ENCODE measurements around the gene MAN1B1.

Gene MAN1B1

GRCh38 chr9:137095664-137096517 lies 9.1 kb downstream of the MAN1B1 start:
- Histone ChIP-seq H3K36me3 (ENCODE audit: low read depth) (peaks cover 69% of the 10 kb centered on the region), H3K4me3 (ENCODE audit: severe bottlenecking) (no peak overlapping the region), H3K27me3 (ENCODE audit: insufficient read depth, poor library complexity, severe bottlenecking) (no peaks in the 10 kb centered on the region), H3K9me3 (ENCODE audit: severe bottlenecking) (no peaks in the 10 kb centered on the region), H3K27ac (ENCODE audit: poor library complexity, severe bottlenecking) (no peak overlapping the region), H3K4me1 (ENCODE audit: insufficient read depth, poor library complexity, severe bottlenecking) (no peaks in the 10 kb centered on the region)
- DNase-seq (ENCODE audit: low spot score) (no peak), ATAC-seq (ENCODE audit: low read depth) (peak; percentile 50; the same call in 2 of the 3 replicates)
- peak; percentile 13 for TF ChIP-seq CTCF (IDR thresholded peaks at IDR 0.05; ENCODE audit: poor library complexity, severe bottlenecking)

DNA sequence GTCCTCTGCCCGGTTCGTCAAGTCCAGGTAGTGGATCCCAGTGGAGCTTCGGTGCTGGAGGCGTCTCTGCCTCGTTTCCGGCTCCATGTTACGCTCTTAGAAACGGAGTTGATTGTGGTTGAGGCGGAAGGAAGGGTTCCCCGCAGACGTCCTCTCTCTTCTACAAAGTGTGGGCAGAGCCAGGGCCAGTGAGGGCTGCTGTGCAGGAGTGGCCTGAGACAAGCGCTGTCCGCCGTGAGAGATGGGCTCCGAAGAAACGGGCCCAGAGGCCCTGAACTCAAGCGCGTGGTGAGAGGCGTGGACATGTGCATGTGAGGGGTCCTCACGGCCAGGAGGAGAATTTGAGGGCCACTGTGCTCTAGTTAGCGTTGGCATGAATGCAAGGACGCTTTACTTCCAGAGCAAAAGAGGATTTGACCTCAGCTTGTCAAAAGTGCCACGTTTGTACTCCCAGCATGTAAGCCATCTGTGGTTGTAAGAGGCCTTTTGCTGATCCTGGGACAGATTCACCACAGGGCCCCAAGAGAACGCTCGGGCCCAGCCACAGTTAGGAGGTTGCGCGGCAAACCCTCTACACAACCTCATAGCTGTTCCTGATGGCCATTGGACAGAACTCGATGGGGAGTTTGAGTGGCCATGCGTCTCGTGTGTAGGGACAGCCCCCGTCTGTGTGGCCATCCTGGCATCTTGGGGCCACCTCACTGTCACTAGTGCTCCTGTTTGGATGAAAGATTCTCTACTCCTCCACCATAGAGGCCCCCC lies 10.2 kb downstream of the MAN1B1 start:
- DNase-seq (ENCODE audit: low spot score) (no peak), ATAC-seq (ENCODE audit: low read depth) (no peak)
- Histone ChIP-seq H3K4me3 (ENCODE audit: severe bottlenecking) (no peak overlapping the region), H3K27me3 (ENCODE audit: insufficient read depth, poor library complexity, severe bottlenecking) (no peaks in the 10 kb centered on the region), H3K27ac (ENCODE audit: poor library complexity, severe bottlenecking) (no peak overlapping the region), H3K4me1 (ENCODE audit: insufficient read depth, poor library complexity, severe bottlenecking) (no peaks in the 10 kb centered on the region), H3K9me3 (ENCODE audit: severe bottlenecking) (no peaks in the 10 kb centered on the region), H3K36me3 (ENCODE audit: low read depth) (peaks cover 74% of the 10 kb centered on the region)
- no peak for TF ChIP-seq CTCF (IDR thresholded peaks at IDR 0.05; ENCODE audit: poor library complexity, severe bottlenecking)

- ATAC-seq (ENCODE audit: low read depth) = no peak
- Histone ChIP-seq H3K9me3 (ENCODE audit: severe bottlenecking) (no peaks in the 10 kb centered on the region), H3K36me3 (ENCODE audit: low read depth) (peaks cover 66% of the 10 kb centered on the region), H3K27me3 (ENCODE audit: insufficient read depth, poor library complexity, severe bottlenecking) (no peaks in the 10 kb centered on the region), H3K4me1 (ENCODE audit: insufficient read depth, poor library complexity, severe bottlenecking) (no peaks in the 10 kb centered on the region), H3K4me3 (ENCODE audit: severe bottlenecking) (no peak overlapping the region), H3K27ac (ENCODE audit: poor library complexity, severe bottlenecking) (no peak overlapping the region)
- no peak for DNase-seq (ENCODE audit: low spot score)
- TF ChIP-seq CTCF (IDR thresholded peaks at IDR 0.05; ENCODE audit: poor library complexity, severe bottlenecking) = no peak
Measured at GRCh38 chr9:137097761-137098462, 11.1 kb downstream of the MAN1B1 start.

- DNase-seq (ENCODE audit: low spot score) (no peak), ATAC-seq (ENCODE audit: low read depth) (no peak)
- Histone ChIP-seq H3K4me1 (ENCODE audit: insufficient read depth, poor library complexity, severe bottlenecking) (no peaks in the 10 kb centered on the region), H3K4me3 (ENCODE audit: severe bottlenecking) (no peak overlapping the region), H3K27ac (ENCODE audit: poor library complexity, severe bottlenecking) (no peak overlapping the region), H3K9me3 (ENCODE audit: severe bottlenecking) (no peaks in the 10 kb centered on the region), H3K27me3 (ENCODE audit: insufficient read depth, poor library complexity, severe bottlenecking) (no peaks in the 10 kb centered on the region), H3K36me3 (ENCODE audit: low read depth) (peaks cover 61% of the 10 kb centered on the region)
- TF ChIP-seq CTCF (IDR thresholded peaks at IDR 0.05; ENCODE audit: poor library complexity, severe bottlenecking) = no peak
Measured at GRCh38 chr9:137099231-137099630, 12.4 kb downstream of the MAN1B1 start.
